SH-SY5Y (cell line): Measurements from ENCODE around the gene SMAD5.

Source experiments
- GATA2 ChIP-seq: IDR thresholded peaks from 2 replicates; pipeline ENCODE4 v1.6.1; 2011; ENCODE audit warnings: mild to moderate bottlenecking, low read depth, low read length
- GATA3 ChIP-seq: IDR thresholded peaks from 2 replicates; pipeline ENCODE4 v1.6.1; 2011; ENCODE audit warnings: low read depth, mild to moderate bottlenecking, low read length, moderate library complexity

- no peak for TF ChIP-seq GATA3
- TF ChIP-seq GATA2, result no peak
Observed at GRCh38 chr5:136212252-136212721, 79.6 kb downstream of the SMAD5 start.
